C4-2B (cell line): ENCODE measurements around the gene FUT8.

Source experiments
- CTCF ChIP-seq: fragments of 450-650 bp; conservative IDR thresholded peaks from 2 replicates; pipeline ENCODE4 v1.5.1; 2017; ENCODE audit warnings: mild to moderate bottlenecking
- ZFX ChIP-seq: fragments of 450-650 bp; IDR thresholded peaks from 2 replicates; pipeline ENCODE4 v1.6.1; 2017

- TF ChIP-seq CTCF (no peak), ZFX (no peak)
Observed at GRCh38 chr14:65439117-65439516, 26.6 kb downstream of the FUT8 start.
